GM21423 (cell line): ENCODE results near the gene SLC51B.
"Not testable (repeated sequence)": the region's sequence is repeated elsewhere in the genome, so short reads cannot be mapped to it uniquely, and the experiment has no call there.

Experiments used
- ATAC-seq: cut with Tn5 transposase; IDR thresholded peaks from one replicate; pipeline ENCODE4 v1.9.1; 2021; ENCODE audit warnings: mild to moderate bottlenecking, moderate library complexity; ENCODE audit not compliant: unreplicated experiment

The SLC51B gene

GRCh38 chr15:65062726-65063125 lies 17.5 kb downstream of the SLC51B start:
- no peak for ATAC-seq

DNA sequence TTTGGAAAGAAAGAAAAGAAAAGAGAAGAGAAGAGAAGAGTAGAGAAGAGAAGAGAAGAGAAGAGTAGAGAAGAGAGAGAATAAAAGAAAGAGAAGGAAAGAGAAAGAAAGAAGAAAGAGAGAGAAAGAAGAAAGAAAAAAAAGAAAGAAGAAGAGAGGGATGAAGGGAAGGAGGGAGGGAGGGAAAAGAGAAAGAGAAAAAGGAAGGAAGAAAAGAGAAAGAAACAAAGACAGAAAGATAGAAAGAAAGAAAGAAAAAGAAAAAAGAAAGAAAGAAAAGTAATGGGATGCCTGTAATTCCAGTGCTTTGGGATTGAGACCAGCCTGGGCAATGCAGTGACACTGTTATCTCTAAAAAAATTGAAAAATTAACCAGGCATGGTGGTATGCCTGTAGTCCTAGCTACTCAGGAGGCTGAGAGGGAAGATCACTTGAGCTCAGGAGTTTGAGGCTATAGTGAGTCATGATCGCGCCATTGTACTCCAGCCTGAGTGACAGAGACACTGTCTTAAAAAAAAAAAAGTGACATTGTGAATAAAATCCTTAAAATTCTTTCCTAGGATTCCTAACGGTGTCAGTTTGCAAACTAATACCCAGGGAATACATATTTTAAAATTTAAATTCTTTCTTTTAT lies 20.9 kb downstream of the SLC51B start:
- no peak for ATAC-seq

- no peak for ATAC-seq
Observed at GRCh38 chr15:65066635-65067316, 21.6 kb downstream of the SLC51B start.

- ATAC-seq: no peak
Observed at GRCh38 chr15:65067317-65067644, 22.1 kb downstream of the SLC51B start.

DNA sequence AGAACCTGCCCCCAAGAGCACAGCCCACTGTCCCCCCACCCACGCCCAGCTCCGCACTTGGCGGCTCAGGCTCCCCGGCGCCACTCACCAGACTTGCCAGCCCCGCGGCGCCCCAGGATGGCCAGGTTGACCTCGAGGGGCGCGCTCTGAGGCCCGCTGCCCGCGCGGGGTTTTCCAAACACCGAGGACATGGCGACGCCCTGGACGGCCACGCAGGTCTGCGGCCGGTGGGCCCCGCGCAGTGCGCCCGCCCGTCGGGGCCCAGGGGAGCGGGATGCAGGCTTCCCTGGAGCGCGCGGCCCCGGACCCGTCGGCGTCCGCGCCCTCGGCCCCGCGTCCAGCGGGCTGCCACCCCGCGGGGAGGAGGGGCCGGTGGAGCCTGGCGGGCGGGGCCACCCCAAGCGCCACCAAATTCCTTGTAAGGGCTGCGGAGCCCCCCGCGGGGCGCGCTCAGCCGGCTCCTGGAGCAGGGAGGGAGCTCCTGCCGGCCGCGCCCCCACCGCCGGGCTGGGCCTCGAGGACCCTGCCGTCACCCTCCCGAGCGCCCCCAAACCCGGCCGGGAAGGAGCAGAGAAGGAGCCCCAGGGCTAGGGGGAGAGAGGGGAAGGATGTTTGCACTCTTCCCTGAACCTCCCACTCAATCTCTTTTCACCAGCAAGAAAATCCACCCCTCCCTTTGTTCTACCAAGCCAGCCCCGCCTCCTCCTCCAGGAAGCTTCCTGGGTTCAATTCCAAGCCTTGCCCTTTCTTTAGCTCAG lies 22.6 kb downstream of the SLC51B start, which contains the start of gene RASL12:
Gene RASL12 (minus strand): TSS at position 347 of the 758 bp plus-strand sequence. CDS start 156 bp downstream, at position 191.
- no peak for ATAC-seq

GRCh38 chr15:65068403-65068788 lies 23.2 kb downstream of the SLC51B start:
- no peak for ATAC-seq

DNA sequence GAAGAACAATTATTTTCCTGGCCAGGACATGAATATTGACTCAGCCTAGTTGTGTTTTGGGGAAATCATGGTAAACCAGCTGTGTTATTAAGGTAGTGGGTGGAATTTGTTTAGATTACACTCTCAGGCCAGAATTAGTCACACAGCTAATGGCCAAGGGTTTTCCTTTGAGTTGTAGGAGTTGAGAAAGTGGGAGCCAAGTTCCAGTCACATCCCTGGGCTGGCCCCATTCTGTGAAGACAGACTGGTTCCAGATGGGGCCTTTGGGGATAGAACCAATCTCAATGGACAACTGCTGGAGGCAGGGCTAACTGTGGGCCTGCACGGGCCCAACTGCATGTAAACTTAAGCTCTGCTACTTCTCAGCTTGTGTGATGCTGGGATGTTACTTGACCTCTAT lies 24.0 kb downstream of the SLC51B start:
- ATAC-seq: no peak

GRCh38 chr15:65069779-65070546 lies 24.8 kb downstream of the SLC51B start:
- ATAC-seq: no peak

DNA sequence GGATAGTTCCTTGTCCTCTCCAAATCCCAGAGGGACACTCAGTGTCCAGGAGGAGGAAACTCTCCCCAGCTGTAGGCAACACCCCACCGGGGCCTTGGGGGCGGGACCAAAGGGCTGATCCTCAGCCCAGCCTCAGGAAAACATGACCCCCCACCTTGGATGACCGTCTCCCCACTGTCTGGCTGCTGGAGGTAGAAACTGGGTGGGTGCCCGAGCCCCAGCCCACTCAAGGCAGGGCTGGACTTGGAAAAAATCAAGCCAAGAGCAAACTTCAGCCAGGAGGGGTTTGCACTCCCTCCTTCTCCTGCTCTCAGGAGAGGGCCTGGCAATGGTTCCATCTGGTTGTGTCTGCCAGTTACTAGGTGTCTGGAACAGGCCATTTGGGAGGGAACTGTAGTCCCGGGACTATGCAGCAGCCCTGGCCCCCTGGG lies 26.2 kb downstream of the SLC51B start:
- no peak for ATAC-seq

DNA sequence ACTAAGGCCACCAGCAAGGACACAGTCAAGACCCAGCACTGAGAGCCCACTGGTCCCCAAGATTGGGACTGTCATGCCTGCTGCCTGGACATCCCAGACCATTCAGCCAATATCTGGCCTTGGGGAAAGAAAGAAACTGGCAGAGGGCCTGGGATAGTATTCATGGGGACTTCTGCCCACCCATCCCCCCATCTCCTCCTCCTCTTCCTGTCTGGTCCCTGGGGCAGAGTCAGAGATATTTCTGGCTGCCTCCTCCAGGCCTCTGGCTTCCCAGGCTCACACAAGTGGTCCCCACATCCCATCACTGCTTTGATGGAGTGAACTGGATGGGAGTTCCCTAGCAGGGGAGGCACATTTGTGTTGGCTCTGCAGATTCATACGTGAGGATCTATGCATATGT lies 26.8 kb downstream of the SLC51B start:
- ATAC-seq: no peak

DNA sequence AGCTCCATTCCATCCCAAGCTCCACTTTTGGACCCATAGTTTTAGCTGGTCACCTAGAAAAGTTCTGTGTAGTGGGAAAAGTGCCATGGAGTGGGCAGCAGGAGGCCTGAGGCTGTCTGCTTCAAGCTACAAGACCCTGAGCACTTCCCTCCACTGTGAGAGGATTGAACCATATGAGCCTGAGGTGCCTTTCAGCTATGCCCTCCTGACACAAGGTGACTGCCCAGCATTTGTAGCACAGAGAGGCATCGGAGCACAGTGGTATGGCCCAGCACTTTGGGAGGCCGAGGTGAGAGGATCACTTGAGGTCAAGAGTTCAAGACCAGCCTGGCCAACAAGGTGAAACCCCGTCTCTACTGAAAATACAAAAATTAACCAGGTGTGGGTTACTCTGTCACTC lies 27.4 kb downstream of the SLC51B start:
- ATAC-seq: no peak

DNA sequence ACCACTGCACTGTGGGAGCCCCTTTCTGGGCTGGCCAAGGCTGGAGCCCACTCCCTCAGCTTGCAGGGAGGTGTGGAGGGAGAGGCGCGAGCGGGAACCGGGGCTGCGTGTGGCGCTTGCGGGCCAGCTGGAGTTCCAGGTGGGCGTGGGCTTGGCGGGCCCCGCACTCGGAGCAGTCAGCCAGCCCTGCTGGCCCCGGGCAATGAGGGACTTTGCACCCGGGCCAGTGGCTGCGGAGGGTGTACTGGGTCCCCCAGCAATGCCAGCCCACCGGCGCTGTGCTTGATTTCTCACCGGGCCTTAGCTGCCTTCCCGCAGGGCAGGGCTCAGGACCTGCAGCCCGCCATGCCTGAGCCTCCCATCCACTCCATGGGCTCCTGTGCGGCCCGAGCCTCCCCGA lies 29.8 kb downstream of the SLC51B start:
- not testable (repeated sequence) for ATAC-seq

GRCh38 chr15:65075607-65076395 lies 30.6 kb downstream of the SLC51B start:
- not testable (repeated sequence) for ATAC-seq

DNA sequence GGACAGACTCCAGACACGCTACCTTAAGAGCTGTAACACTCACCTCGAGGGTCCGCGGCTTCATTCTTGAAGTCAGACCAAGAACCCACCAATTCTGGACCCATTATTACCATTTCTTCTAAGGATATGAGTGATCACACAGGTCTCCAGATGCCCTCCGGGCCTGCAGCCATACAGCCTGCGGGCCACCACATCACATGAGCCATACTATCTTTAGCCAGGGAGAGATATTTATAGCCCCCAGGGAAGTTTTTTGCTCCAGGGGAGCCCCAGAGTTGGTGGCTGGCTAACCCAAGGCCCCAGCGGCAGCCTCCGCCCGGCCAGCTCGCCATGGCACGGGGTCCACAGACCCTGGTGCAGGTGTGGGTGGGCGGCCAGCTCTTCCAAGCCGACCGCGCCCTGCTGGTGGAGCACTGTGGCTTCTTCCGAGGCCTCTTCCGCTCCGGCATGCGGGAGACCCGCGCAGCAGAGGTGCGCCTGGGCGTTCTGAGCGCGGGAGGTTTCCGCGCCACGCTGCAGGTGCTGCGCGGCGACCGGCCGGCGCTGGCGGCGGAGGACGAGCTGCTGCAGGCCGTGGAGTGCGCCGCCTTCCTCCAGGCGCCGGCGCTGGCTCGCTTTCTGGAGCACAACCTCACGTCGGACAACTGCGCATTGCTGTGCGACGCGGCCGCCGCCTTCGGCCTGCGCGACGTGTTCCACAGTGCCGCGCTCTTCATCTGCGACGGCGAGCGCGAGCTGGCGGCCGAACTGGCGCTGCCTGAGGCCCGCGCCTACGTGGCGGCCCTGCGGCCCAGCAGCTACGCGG lies 31.5 kb downstream of the SLC51B start, which contains the start of gene KBTBD13:
Gene KBTBD13 (plus strand): TSS at position 261 of the 805 bp plus-strand sequence. CDS start 70 bp downstream, at position 331.
- no peak for ATAC-seq

GRCh38 chr15:65077291-65077980 lies 32.2 kb downstream of the SLC51B start:
- no peak for ATAC-seq

GRCh38 chr15:65077981-65078352 lies 32.8 kb downstream of the SLC51B start:
- ATAC-seq: no peak

- no peak for ATAC-seq
Observed at GRCh38 chr15:65079580-65079979, 34.4 kb downstream of the SLC51B start.

- no peak for ATAC-seq
Observed at GRCh38 chr15:65081270-65081669, 36.1 kb downstream of the SLC51B start.

DNA sequence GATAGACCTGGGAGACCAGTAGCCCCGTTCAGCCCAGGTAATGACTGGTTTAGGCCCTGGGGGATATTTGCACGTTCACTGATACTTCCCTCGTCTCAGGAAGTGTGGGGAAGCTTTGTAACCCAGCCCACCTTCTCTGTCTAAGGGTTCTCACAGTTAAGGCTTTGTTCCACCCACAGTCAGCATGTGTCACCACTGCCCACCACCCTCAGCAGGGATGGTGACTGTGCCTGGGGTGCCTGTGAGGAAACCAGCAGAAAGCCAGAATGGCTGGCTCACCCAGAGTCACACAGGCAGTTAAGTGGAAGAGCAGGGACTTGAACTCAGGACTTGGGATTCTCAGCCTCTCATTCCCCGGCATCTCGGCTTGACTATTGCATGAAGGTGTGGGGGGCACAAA lies 36.6 kb downstream of the SLC51B start:
- no peak for ATAC-seq
